OCI-LY3 (cell line): Measurements from ENCODE around the gene CREB5.

Source experiments
- EZH2phosphoT487 ChIP-seq: fragments of 200-600 bp; shearing (Covaris generic); IDR thresholded peaks from 2 replicates; pipeline ENCODE4 v1.6.1; 2018; ENCODE audit warnings: antibody characterized with exemption, mixed run types, low read depth
- TF ChIP-seq, protein P1 (sequence below): fragments of 200-600, 300-600 bp; sonication (generic); IDR thresholded peaks from 2 replicates; pipeline ENCODE4 v1.5.1; 2014; ENCODE audit warnings: antibody characterized with exemption, low read length, low read depth

DNA sequence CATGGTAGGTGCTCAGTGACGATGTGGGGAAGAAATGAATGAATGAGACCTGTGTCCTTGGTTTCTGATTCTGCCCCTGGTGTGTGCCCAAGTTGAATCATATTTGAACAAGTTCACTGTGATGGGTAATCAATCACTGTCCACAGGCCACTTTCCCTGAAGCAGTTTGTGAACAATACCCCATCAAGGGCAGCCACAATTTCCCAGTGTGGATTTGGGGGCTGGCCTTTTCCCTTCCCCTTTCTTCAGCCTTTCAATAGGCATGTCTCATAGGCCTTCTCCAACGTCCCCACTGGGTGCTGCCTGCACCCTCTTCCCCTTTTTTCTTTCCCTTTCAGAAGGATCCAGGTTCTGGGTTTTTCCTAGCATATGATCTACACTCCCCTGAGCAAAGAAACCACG is 64.7 kb downstream of the CREB5 start:
- TF ChIP-seq, protein P1, sequence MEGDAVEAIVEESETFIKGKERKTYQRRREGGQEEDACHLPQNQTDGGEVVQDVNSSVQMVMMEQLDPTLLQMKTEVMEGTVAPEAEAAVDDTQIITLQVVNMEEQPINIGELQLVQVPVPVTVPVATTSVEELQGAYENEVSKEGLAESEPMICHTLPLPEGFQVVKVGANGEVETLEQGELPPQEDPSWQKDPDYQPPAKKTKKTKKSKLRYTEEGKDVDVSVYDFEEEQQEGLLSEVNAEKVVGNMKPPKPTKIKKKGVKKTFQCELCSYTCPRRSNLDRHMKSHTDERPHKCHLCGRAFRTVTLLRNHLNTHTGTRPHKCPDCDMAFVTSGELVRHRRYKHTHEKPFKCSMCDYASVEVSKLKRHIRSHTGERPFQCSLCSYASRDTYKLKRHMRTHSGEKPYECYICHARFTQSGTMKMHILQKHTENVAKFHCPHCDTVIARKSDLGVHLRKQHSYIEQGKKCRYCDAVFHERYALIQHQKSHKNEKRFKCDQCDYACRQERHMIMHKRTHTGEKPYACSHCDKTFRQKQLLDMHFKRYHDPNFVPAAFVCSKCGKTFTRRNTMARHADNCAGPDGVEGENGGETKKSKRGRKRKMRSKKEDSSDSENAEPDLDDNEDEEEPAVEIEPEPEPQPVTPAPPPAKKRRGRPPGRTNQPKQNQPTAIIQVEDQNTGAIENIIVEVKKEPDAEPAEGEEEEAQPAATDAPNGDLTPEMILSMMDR: no peak
- TF ChIP-seq EZH2phosphoT487: no peak
